HCT116 (cell line): ENCODE measurements around the gene TNRC6C. TPM values are rescaled to one million over a fixed set of nuclear protein-coding genes. Genes with fewer than 3 reads are reported as not detected.

Source experiments
- ATAC-seq: fragments of 200-7000 bp; cut with Tn5 transposase; 2 replicates; pipeline ENCODE4 v1.9.1; 2020; ENCODE audit warnings: mild to moderate bottlenecking, moderate library complexity
- BruUV-seq: library from RNA; stranded (reverse); fragments of 400-500 nt; replicated peaks from 2 replicates; lab custom pipeline; 2021; lab: Mats Ljungman, UMichigan
- CTCF ChIA-PET: fragments of 300-600 bp; sonication (Branson Sonifier 250); formaldehyde crosslinking; loops from one replicate; lab custom pipeline; 2021; ENCODE audit warnings: antibody characterized with exemption; lab: Charles Lee
- POLR2A ChIA-PET: fragments of 300-600, 350-600 bp; sonication (Branson Sonifier 250); formaldehyde crosslinking; loops from one replicate; lab custom pipeline; 2021; ENCODE audit warnings: antibody characterized with exemption; lab: Charles Lee
- RAD21 ChIA-PET, 2 experiments: fragments of 300-600 bp; sonication (Branson Sonifier 250); formaldehyde crosslinking; loops; one replicate each; lab custom pipeline; 2023; ENCODE audit warnings: low total read pairs in 2 of 2; ENCODE audit not compliant: uncharacterized antibody in 2 of 2, unreplicated experiment in 2 of 2, low non-redundant PET in 1 of 2; lab: Charles Lee
- DNase-seq: peaks from one replicate; pipeline ENCODE4 v3.0.0-alpha.2; 2010; ENCODE audit warnings: low read depth, low spot score
- H2AFZ ChIP-seq: fragments of 200-600 bp; shearing (Covaris generic), sonication (generic); 2 replicates; pipeline ENCODE4 v1.6.1; 2017; ENCODE audit warnings: low read depth, mixed run types, mixed read lengths, antibody characterized with exemption, low read length; ENCODE audit not compliant: poor library complexity, severe bottlenecking
- H3K27ac ChIP-seq: 2 replicates; pipeline ENCODE4 v1.5.1; 2012; ENCODE audit warnings: low read depth, low read length
- H3K27me3 ChIP-seq: fragments of 200-600 bp; sonication (generic); 2 replicates; pipeline ENCODE4 v1.6.1; 2016; ENCODE audit warnings: mixed run types, low read length, mixed read lengths; ENCODE audit not compliant: insufficient read depth
- H3K36me3 ChIP-seq, 2 experiments: fragments of 200-500 bp in 1 of 2; fragments of 200-600 bp in 1 of 2; sonication (Bioruptor generic) in 1 of 2; sonication (generic) in 1 of 2; 2 replicates each; pipeline versions ENCODE4 v1.5.1 to v1.6.1; 2014 to 2016; ENCODE audit warnings: low read length in 2 of 2, inconsistent platforms in 1 of 2, mixed read lengths in 1 of 2, mixed run types in 1 of 2; ENCODE audit not compliant: insufficient read depth in 2 of 2, control insufficient read depth in 1 of 2
- H3K4me1 ChIP-seq, 2 experiments: fragments of 200-600 bp in 1 of 2; sonication (generic) in 1 of 2; 2 replicates each; pipeline versions ENCODE4 v1.5.1 to v1.6.1; 2012 to 2017; ENCODE audit warnings: low read length in 2 of 2, inconsistent platforms in 1 of 2, mild to moderate bottlenecking in 1 of 2, mixed read lengths in 1 of 2, mixed run types in 1 of 2, moderate library complexity in 1 of 2; ENCODE audit not compliant: insufficient read depth in 2 of 2, control insufficient read depth in 1 of 2
- H3K4me2 ChIP-seq: fragments of 200-600 bp; sonication (generic); 2 replicates; pipeline ENCODE4 v1.6.1; 2017; ENCODE audit warnings: mixed run types, low read length, mixed read lengths
- H3K4me3 ChIP-seq, 2 experiments: fragments of 200-600 bp in 1 of 2; sonication (generic) in 1 of 2; replicated peaks in 1 of 2; 2 replicates each; pipeline ENCODE4 v1.5.1; 2011 to 2016; ENCODE audit warnings: low read length in 2 of 2, control low read depth in 1 of 2, low read depth in 1 of 2, mild to moderate bottlenecking in 1 of 2, mixed read lengths in 1 of 2, mixed run types in 1 of 2
- H3K79me2 ChIP-seq: fragments of 200-600 bp; sonication (generic); 2 replicates; pipeline ENCODE4 v1.6.1; 2017; ENCODE audit warnings: mild to moderate bottlenecking, mixed run types, low read length, moderate library complexity, mixed read lengths; ENCODE audit not compliant: insufficient read depth
- H3K9ac ChIP-seq: fragments of 200-600 bp; sonication (generic); 2 replicates; pipeline ENCODE4 v1.6.1; 2016; ENCODE audit warnings: low read length, mixed read lengths
- H3K9me2 ChIP-seq: fragments of 200-600 bp; sonication (generic), shearing (Covaris generic); 2 replicates; pipeline ENCODE4 v1.6.1; 2017; ENCODE audit warnings: mixed run types, mild to moderate bottlenecking, moderate library complexity; ENCODE audit not compliant: insufficient read depth
- H3K9me3 ChIP-seq, 2 experiments: fragments of 200-500 bp in 1 of 2; fragments of 200-600 bp in 1 of 2; sonication (Bioruptor generic) in 1 of 2; sonication (generic) in 1 of 2; 2 replicates each; pipeline ENCODE4 v1.6.1; 2014 to 2017; ENCODE audit warnings: low read length in 2 of 2, mixed read lengths in 2 of 2, inconsistent platforms in 1 of 2, low read depth in 1 of 2, mild to moderate bottlenecking in 1 of 2, mixed run types in 1 of 2, moderate library complexity in 1 of 2; ENCODE audit not compliant: control insufficient read depth in 1 of 2, insufficient read depth in 1 of 2
- H4K20me1 ChIP-seq: fragments of 200-600 bp; sonication (generic), shearing (Covaris generic); 2 replicates; pipeline ENCODE4 v1.6.1; 2017; ENCODE audit warnings: mixed run types, mild to moderate bottlenecking, moderate library complexity; ENCODE audit not compliant: insufficient read depth
- CBX3 ChIP-seq: IDR thresholded peaks from 2 replicates; pipeline ENCODE4 v1.6.1; 2012; ENCODE audit warnings: low read depth
- CEBPB ChIP-seq: IDR thresholded peaks from 2 replicates; pipeline ENCODE4 v1.6.1; 2012; ENCODE audit warnings: low read depth
- EGR1 ChIP-seq: IDR thresholded peaks from 2 replicates; pipeline ENCODE4 v1.6.1; 2012; ENCODE audit warnings: low read depth
- ELF1 ChIP-seq: IDR thresholded peaks from 2 replicates; pipeline ENCODE4 v1.6.1; 2012; ENCODE audit warnings: low read depth, borderline replicate concordance
- FOSL1 ChIP-seq: IDR thresholded peaks from 2 replicates; pipeline ENCODE4 v1.6.1; 2012; ENCODE audit warnings: low read depth
- JUND ChIP-seq: IDR thresholded peaks from 2 replicates; pipeline ENCODE4 v1.6.1; 2012
- REST ChIP-seq: IDR thresholded peaks from 2 replicates; pipeline ENCODE4 v1.6.1; 2012; ENCODE audit warnings: low read depth
- SIN3A ChIP-seq: IDR thresholded peaks from 2 replicates; pipeline ENCODE4 v1.6.1; 2012; ENCODE audit warnings: low read depth
- SP1 ChIP-seq: IDR thresholded peaks from 2 replicates; pipeline ENCODE4 v1.6.1; 2012; ENCODE audit warnings: low read depth
- YY1 ChIP-seq: IDR thresholded peaks from 2 replicates; pipeline ENCODE4 v1.6.1; 2011; ENCODE audit warnings: low read length, low read depth, moderate library complexity, mild to moderate bottlenecking; ENCODE audit not compliant: insufficient replicate concordance; ENCODE audit errors: extremely low read depth
- ZFX ChIP-seq: fragments of 450-650 bp; IDR thresholded peaks from 2 replicates; pipeline ENCODE4 v1.6.1; 2017
- intact Hi-C: fragments of 100-400 bp; cut with micrococcal nuclease; formaldehyde crosslinking; loops from 2 replicates; pipeline ENCODE4 v1.10.0; 2022
- total RNA-seq: library from RNA; stranded (reverse); gene quantifications from one replicate; pipeline ENCODE4 v1.2.1, GENCODE V29; 2021; ENCODE audit not compliant: unreplicated experiment

Gene TNRC6C
- total RNA-seq, 1 experiment from 2014 or later, result 23.4 TPM

DNA sequence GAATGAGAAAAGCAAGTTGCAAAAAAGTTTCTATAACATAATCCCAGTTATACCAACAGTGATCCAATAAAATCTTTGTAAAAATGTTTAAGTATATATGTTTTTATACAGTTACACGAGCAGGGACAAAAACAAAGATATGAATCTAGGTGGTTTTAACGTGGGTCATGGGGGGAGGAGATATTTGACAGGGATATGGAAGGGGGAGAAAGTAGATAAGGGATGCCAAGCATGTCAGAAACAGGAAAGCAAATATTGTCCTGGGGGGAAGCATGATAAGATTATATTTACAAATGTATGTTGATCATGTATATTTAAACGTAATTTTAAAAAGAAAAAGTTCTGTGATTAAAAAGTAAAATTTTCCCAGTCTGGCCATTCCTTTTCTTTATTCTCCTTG, 43.1 kb downstream of the TNRC6C start:
- H3K4me2 ChIP-seq, result no peak overlapping the region
- BruUV-seq, result no TSS peak
- H3K4me1 ChIP-seq, result peaks cover 0 to 8% of the 10 kb centered on the region in 2 experiments; a peak in 1 of 4 replicates
- intact Hi-C loops, result no loop called here
- no peaks in the 10 kb centered on the region for H4K20me1 ChIP-seq
- CTCF ChIA-PET, result interaction anchor here (0.9 kb wide), 1 partner anchor 12 kb away, joined by 3 read pairs; no protein-coding TSS in a partner anchor
- no peaks in the 10 kb centered on the region for H3K9me3 ChIP-seq
- DNase-seq (no peak), ATAC-seq (no peak)
- H3K9ac ChIP-seq, result no peak overlapping the region
- TF ChIP-seq ZFX (no peak), SIN3A (no peak), EGR1 (no peak)
- H2AFZ ChIP-seq, result no peak overlapping the region
- H3K79me2 ChIP-seq, result no peaks in the 10 kb centered on the region
- POLR2A ChIA-PET, result no interaction called here
- H3K27me3 ChIP-seq, result no peaks in the 10 kb centered on the region
- no peaks in the 10 kb centered on the region for H3K9me2 ChIP-seq
- H3K4me3 ChIP-seq, result no peak overlapping the region
- RAD21 ChIA-PET, result no interaction called here
- H3K27ac ChIP-seq, result no peak overlapping the region
- H3K36me3 ChIP-seq, result no peaks in the 10 kb centered on the region

DNA sequence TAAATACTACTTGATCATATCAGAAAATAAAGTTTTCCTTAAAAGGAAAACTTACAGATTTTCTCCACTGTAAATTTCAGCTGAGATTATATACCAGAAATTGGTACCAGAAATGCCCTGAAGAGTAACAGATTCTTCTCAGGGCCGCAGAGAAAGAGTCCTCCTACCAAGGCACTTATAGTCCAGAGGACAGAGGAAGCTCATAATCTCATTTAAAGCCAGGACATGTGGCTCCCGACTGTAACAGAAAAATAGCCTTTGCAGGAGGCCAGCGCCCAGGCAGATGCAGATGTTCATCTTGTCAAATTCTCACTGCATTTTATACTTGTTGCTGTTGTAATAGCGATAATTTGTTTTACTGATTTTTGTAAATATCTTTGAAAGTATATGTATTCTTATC, 43.7 kb downstream of the TNRC6C start:
- no peak overlapping the region for H3K4me2 ChIP-seq
- H2AFZ ChIP-seq, result no peak overlapping the region
- ChIA-PET CTCF (interaction anchor here (1.9 kb wide), 1 partner anchor 11 kb away, joined by 9 read pairs; no protein-coding TSS in a partner anchor), POLR2A (no interaction called here), RAD21 (no interaction called here)
- intact Hi-C loops, result no loop called here
- H3K9ac ChIP-seq, result no peak overlapping the region
- ATAC-seq (no peak), DNase-seq (no peak)
- no peak overlapping the region for H3K4me3 ChIP-seq
- H3K9me2 ChIP-seq, result no peaks in the 10 kb centered on the region
- H4K20me1 ChIP-seq, result no peaks in the 10 kb centered on the region
- TF ChIP-seq ELF1 (no peak), SP1 (no peak), CEBPB (no peak), REST (no peak), JUND (no peak), YY1 (no peak), FOSL1 (no peak), CBX3 (no peak), EGR1 (no peak)
- no peak overlapping the region for H3K27ac ChIP-seq
- no peaks in the 10 kb centered on the region for H3K9me3 ChIP-seq
- no TSS peak for BruUV-seq
- H3K36me3 ChIP-seq, result no peaks in the 10 kb centered on the region
- H3K4me1 ChIP-seq, result peaks cover 0 to 8% of the 10 kb centered on the region in 2 experiments; a peak in 1 of 4 replicates
- no peaks in the 10 kb centered on the region for H3K79me2 ChIP-seq
- no peaks in the 10 kb centered on the region for H3K27me3 ChIP-seq
